NT2/D1 (cell line): ENCODE measurements around the gene HSPA1B.

Source experiments
- SUZ12 ChIP-seq: IDR thresholded peaks from 2 replicates; pipeline ENCODE4 v1.6.1; 2011; ENCODE audit not compliant: insufficient read length, insufficient read depth; ENCODE audit errors: extremely low read depth
- YY1 ChIP-seq: IDR thresholded peaks from 2 replicates; pipeline ENCODE4 v1.6.1; 2011; ENCODE audit not compliant: insufficient read length, insufficient read depth
- ZNF274 ChIP-seq: IDR thresholded peaks from 2 replicates; pipeline ENCODE4 v1.6.1; 2011; ENCODE audit warnings: mild to moderate bottlenecking, low read depth, low read length

DNA sequence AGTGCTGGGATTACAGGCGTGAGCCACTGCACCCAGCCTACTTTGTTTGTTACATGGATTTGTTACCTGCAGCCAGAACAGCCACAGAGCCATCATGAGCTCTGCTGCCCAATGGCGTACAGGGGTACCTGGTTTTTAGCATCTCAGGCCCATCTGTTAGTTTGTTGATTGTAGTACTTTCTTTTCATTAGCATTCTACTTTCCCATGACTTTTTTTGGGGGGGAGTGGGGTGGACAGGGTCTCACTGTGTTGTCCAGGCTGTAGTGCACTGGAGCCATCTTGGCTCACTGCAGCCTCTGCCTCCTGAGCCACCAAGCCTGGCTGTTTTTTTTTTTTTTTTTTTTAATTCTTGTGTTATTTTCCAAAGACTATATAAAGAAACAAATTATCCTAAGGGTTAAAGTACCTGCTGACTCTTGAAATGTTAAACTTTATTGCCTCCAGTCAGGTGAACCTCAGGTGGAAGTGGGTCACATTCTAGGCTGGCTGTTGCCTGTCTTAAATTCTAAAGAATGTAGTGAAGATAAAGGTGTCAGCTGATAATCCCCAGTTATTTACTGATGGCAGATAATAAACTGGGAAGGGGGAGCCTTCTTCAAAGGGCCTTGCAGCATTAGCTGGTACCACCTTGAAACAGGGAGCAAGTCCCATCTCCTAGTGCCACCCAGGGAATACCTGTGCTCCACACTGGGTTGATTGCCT, 19.9 kb downstream of the HSPA1B start:
- no peak for TF ChIP-seq YY1
- TF ChIP-seq ZNF274, result no peak
- TF ChIP-seq SUZ12, result no peak
